Loucy (cell line): ENCODE results near the gene CACNA2D3.

Source experiments
- H2AFZ ChIP-seq: fragments of 200-600 bp; sonication (generic); 2 replicates; pipeline ENCODE4 v1.6.0; 2016; ENCODE audit warnings: antibody characterized with exemption, mild to moderate bottlenecking, low read length, moderate library complexity
- H3F3A ChIP-seq: fragments of 200-600 bp; 2 replicates; pipeline ENCODE4 v1.6.0; 2016; ENCODE audit warnings: antibody characterized with exemption, low read depth, mild to moderate bottlenecking
- H3K27me3 ChIP-seq: fragments of 200-600 bp; sonication (generic); 2 replicates; pipeline ENCODE4 v1.6.1; 2014; ENCODE audit warnings: low read length, mild to moderate bottlenecking; ENCODE audit not compliant: insufficient read depth, poor library complexity, severe bottlenecking
- H3K36me3 ChIP-seq: fragments of 200-600 bp; sonication (generic); 2 replicates; pipeline ENCODE4 v1.6.1; 2016; ENCODE audit warnings: low read length; ENCODE audit not compliant: insufficient read depth
- H3K4me1 ChIP-seq: fragments of 200-600 bp; sonication (generic); 2 replicates; pipeline ENCODE4 v1.5.1; 2014; ENCODE audit warnings: low read length, mild to moderate bottlenecking; ENCODE audit not compliant: insufficient read depth, poor library complexity, severe bottlenecking
- H3K4me2 ChIP-seq: fragments of 200-600 bp; sonication (generic); 2 replicates; pipeline ENCODE4 v1.6.0; 2014; ENCODE audit warnings: antibody characterized with exemption, low read length, low read depth, mild to moderate bottlenecking; ENCODE audit not compliant: poor library complexity, severe bottlenecking
- H3K4me3 ChIP-seq: fragments of 200-600 bp; sonication (generic); 2 replicates; pipeline ENCODE4 v1.5.1; 2014; ENCODE audit warnings: low read length, mild to moderate bottlenecking, mixed read lengths; ENCODE audit not compliant: poor library complexity, severe bottlenecking
- H3K79me2 ChIP-seq: fragments of 200-600 bp; sonication (generic); 2 replicates; pipeline ENCODE4 v1.6.1; 2014; ENCODE audit warnings: low read length; ENCODE audit not compliant: insufficient read depth
- H3K9ac ChIP-seq: fragments of 200-600 bp; sonication (generic); 2 replicates; pipeline ENCODE4 v1.6.0; 2014; ENCODE audit warnings: mild to moderate bottlenecking, low read depth, low read length, moderate library complexity; ENCODE audit not compliant: poor library complexity, severe bottlenecking
- H3K9me2 ChIP-seq: fragments of 200-600 bp; sonication (generic); replicated peaks from 2 replicates; pipeline ENCODE4 v1.6.1; 2016; ENCODE audit warnings: low read depth, low read length, mixed read lengths
- H3K9me3 ChIP-seq: fragments of 200-600 bp; sonication (generic); 2 replicates; pipeline ENCODE4 v1.6.1; 2014; ENCODE audit warnings: mild to moderate bottlenecking, antibody characterized with exemption, low read length, low read depth; ENCODE audit not compliant: insufficient read depth
- H4K20me1 ChIP-seq: fragments of 200-600 bp; sonication (generic); 2 replicates; pipeline ENCODE4 v1.6.0; 2014; ENCODE audit warnings: antibody characterized with exemption, low read length, mild to moderate bottlenecking; ENCODE audit not compliant: insufficient read depth, poor library complexity, severe bottlenecking
- CTCF ChIP-seq: fragments of 200-600 bp; sonication (generic); conservative IDR thresholded peaks from 2 replicates; pipeline ENCODE4 v1.5.1; 2014; ENCODE audit warnings: mild to moderate bottlenecking, antibody characterized with exemption, low read length
- EZH2phosphoT487 ChIP-seq: fragments of 200-600 bp; IDR thresholded peaks from 2 replicates; pipeline ENCODE4 v1.6.1; 2018; ENCODE audit warnings: antibody characterized with exemption, mild to moderate bottlenecking, moderate library complexity, borderline replicate concordance

Gene CACNA2D3

DNA sequence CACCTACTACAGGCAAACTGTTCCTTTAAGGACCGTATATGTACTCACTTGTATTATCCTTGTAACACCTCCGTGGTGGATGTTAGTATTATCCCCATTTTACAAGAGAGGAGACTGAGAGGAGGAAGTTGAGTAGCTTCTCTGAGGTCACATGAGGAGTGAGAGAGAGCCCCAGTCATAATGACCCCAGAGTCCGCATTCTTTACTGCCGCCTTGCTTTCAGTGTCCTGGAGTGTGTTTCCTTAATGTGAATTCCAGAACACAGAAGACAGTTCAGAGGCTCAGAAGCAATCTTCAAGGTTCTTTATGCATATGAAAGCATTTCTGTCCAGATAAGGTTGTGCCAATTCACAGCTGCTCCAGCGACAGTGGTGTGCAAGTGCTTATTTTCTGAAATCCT lies 199.2 kb downstream of the CACNA2D3 start:
- H3K4me1 ChIP-seq: no peaks in the 10 kb centered on the region
- H3K9me3 ChIP-seq: no peaks in the 10 kb centered on the region
- H3K4me3 ChIP-seq: no peak overlapping the region
- no peaks in the 10 kb centered on the region for H3K79me2 ChIP-seq
- H3K9me2 ChIP-seq: no peaks in the 10 kb centered on the region
- TF ChIP-seq EZH2phosphoT487 (no peak), CTCF (no peak)
- no peak overlapping the region for H2AFZ ChIP-seq
- no peaks in the 10 kb centered on the region for H4K20me1 ChIP-seq
- no peaks in the 10 kb centered on the region for H3K36me3 ChIP-seq
- H3K4me2 ChIP-seq: no peak overlapping the region
- no peak overlapping the region for H3K9ac ChIP-seq
- H3K27me3 ChIP-seq: no peaks in the 10 kb centered on the region
- H3F3A ChIP-seq: no peaks in the 10 kb centered on the region

GRCh38 chr3:54322354-54322753 lies 200.0 kb downstream of the CACNA2D3 start:
- no peaks in the 10 kb centered on the region for H3K4me1 ChIP-seq
- H3K9me2 ChIP-seq: no peaks in the 10 kb centered on the region
- no peaks in the 10 kb centered on the region for H3K27me3 ChIP-seq
- no peaks in the 10 kb centered on the region for H3F3A ChIP-seq
- no peaks in the 10 kb centered on the region for H4K20me1 ChIP-seq
- H3K79me2 ChIP-seq: no peaks in the 10 kb centered on the region
- no peaks in the 10 kb centered on the region for H3K36me3 ChIP-seq
- H3K4me3 ChIP-seq: no peak overlapping the region
- no peaks in the 10 kb centered on the region for H3K9me3 ChIP-seq
- H2AFZ ChIP-seq: no peak overlapping the region
- TF ChIP-seq EZH2phosphoT487 (no peak), CTCF (no peak)
- H3K4me2 ChIP-seq: no peak overlapping the region
- no peak overlapping the region for H3K9ac ChIP-seq

DNA sequence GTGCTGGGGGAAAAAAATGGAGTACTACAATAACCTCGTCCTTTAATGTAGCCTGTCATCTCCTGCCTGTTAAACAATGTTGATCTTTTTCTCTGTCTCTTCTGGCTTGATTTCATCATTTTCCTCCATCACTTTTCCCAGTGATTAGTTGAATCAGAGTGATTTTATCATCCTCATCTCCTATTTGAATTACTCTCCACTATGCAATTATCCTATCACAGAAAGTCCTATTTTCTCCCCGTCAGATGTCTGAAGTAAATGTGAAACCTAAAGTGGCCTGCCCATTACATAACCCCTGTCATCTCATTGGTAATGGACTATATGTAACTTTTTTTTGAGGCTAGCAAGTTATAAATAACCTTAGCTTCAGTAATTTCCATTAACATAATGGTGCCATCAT lies 201.8 kb downstream of the CACNA2D3 start:
- H3K4me2 ChIP-seq: no peak overlapping the region
- H2AFZ ChIP-seq: no peak overlapping the region
- H3K9me3 ChIP-seq: no peaks in the 10 kb centered on the region
- no peaks in the 10 kb centered on the region for H3K36me3 ChIP-seq
- no peaks in the 10 kb centered on the region for H3F3A ChIP-seq
- no peak overlapping the region for H3K4me3 ChIP-seq
- no peaks in the 10 kb centered on the region for H4K20me1 ChIP-seq
- no peaks in the 10 kb centered on the region for H3K79me2 ChIP-seq
- no peak for TF ChIP-seq EZH2phosphoT487
- TF ChIP-seq CTCF: no peak
- H3K9ac ChIP-seq: no peak overlapping the region
- no peaks in the 10 kb centered on the region for H3K27me3 ChIP-seq
- H3K9me2 ChIP-seq: no peaks in the 10 kb centered on the region
- H3K4me1 ChIP-seq: no peaks in the 10 kb centered on the region
